ENCODE results near the gene SCAND1.

Gene SCAND1

DNA sequence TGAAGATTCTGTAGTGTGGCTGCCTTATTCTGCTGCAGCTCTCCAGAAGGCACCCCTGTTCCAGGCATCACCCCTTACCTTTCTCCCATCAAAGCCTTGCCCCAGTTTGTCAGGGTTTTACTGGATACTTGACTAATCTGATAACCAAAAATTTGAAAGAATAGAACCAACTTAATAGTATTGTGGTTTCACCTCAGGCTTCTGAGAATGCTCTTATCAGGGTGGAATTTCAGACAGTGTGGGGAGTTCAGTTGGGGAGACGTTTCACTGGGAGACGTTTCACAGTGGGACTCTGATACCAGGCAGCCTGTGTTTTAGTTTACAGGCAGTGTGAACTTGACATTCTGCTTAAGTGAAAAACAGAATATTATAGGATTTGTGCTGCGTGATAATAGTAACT is 50.5 kb downstream of the SCAND1 start:
- no peak for DNase-seq
